Measurements from ENCODE around the gene TAF1C.

Gene TAF1C

DNA sequence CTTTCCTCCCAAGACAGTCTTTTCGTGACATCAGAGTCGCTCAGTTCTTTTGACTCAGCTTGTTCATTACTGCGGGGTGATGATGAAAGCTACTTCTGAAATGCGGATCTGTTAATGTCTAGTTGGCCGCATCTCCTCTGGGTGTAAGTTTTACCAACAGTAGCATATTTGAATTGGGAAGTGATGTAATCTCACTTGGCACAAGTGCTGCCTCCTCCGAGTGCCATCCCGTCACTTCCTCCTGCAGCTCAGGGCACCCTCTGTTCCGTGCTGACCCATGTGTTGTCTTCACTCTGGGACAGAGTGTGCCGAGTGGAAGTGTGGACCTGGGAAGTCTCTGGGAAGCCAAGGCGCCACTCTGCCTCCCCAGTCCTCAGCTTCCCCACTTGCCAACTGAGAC is 13.0 kb upstream of the TAF1C start:
- TF ChIP-seq, protein P1, sequence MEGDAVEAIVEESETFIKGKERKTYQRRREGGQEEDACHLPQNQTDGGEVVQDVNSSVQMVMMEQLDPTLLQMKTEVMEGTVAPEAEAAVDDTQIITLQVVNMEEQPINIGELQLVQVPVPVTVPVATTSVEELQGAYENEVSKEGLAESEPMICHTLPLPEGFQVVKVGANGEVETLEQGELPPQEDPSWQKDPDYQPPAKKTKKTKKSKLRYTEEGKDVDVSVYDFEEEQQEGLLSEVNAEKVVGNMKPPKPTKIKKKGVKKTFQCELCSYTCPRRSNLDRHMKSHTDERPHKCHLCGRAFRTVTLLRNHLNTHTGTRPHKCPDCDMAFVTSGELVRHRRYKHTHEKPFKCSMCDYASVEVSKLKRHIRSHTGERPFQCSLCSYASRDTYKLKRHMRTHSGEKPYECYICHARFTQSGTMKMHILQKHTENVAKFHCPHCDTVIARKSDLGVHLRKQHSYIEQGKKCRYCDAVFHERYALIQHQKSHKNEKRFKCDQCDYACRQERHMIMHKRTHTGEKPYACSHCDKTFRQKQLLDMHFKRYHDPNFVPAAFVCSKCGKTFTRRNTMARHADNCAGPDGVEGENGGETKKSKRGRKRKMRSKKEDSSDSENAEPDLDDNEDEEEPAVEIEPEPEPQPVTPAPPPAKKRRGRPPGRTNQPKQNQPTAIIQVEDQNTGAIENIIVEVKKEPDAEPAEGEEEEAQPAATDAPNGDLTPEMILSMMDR (IDR thresholded peaks at IDR 0.05; ENCODE audit: low read depth, low read length, missing control alignments) = no peak
- H3K4me3 ChIP-seq (replicated peaks; ENCODE audit: low read depth, low read length) = no peak overlapping the region
- DNase-seq (ENCODE audit: extremely low read depth, low read depth) = no peak

DNA sequence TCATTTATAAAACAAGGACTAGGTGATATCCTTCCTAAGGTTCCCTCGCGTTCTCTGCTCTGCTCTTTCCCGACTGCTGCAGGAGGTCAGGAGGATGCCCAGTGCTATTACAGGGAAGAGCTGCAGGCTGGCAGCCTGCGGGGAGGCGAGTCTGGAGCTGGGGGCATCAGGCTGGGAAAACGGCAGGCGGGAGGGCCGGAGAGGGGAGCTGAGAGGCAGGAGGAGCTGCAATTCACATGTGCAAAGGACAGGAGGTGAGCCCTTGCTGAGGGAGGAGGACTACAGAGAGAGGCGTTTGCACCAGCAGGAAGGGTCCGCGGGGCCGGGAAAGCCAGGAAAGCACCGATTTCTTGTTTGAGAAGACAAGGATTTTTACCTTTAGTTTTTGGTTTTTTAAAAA is 12.2 kb upstream of the TAF1C start:
- no peak for DNase-seq (ENCODE audit: extremely low read depth, low read depth)
- TF ChIP-seq, protein P1 (IDR thresholded peaks at IDR 0.05; ENCODE audit: low read depth, low read length, missing control alignments) = no peak

DNA sequence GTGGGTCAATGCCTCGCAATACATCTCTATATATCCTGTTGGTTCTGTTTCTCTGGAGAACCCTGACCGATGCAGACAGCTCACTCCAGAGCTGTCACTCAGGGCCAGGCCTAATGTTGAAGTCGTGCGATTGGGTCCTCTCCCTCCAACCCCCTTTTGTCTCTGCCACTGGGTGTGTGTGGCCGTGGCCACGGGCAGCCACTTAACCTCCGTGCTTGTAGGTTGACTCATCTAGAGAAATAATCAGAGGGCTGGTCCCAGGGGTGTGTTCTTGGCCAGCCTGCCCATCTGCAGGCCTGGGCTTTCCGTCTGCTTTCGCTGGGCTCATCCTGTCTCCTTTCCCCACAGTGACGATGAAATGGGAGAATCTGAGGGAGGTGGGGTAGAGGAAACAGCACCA is 11.5 kb upstream of the TAF1C start:
- TF ChIP-seq, protein P1 (IDR thresholded peaks at IDR 0.05; ENCODE audit: low read depth, low read length, missing control alignments) = no peak
- no peak for DNase-seq (ENCODE audit: extremely low read depth, low read depth)
- H3K4me3 ChIP-seq (replicated peaks; ENCODE audit: low read depth, low read length) = no peak overlapping the region

More for the DNA sequence above, 12.2 kb upstream of the TAF1C start:
- H3K4me3 ChIP-seq (replicated peaks; ENCODE audit: low read depth, low read length) = no peak overlapping the region

DNA sequence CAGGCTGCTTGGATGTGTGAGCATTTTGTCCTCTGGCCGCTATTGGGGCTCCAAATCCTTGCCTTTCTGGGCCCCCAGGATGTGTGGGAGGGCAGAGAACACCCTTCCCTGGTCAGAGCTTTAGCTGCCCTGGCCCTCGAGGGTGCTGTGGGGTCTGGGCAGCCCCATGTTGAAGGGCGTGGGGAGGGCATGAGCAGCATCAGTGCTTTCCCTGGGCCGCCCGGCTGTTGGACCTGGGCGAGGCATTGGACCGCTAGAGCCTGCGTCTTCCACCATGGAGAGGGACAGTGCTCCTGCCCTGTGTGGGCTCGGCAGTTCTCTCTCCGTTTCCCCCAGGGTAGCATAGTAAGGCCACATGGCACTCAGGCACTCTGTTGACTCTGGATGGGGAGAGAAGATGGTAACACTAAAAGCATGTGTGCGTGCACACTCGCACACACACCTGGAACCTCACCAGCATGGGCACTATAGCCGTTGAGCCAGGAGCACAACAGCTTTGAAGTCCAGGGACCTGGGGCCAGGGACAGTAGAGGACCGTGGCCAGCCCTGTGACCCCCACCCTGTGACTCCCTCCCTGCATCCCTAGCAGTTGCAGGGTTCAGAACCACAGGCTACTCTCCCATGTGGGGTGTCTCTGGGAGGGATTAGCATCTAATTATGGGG is 10.7 kb upstream of the TAF1C start:
- TF ChIP-seq, protein P1 (IDR thresholded peaks at IDR 0.05; ENCODE audit: low read depth, low read length, missing control alignments) = no peak
- H3K4me3 ChIP-seq (replicated peaks; ENCODE audit: low read depth, low read length) = no peak overlapping the region
- DNase-seq (ENCODE audit: extremely low read depth, low read depth) = no peak

DNA sequence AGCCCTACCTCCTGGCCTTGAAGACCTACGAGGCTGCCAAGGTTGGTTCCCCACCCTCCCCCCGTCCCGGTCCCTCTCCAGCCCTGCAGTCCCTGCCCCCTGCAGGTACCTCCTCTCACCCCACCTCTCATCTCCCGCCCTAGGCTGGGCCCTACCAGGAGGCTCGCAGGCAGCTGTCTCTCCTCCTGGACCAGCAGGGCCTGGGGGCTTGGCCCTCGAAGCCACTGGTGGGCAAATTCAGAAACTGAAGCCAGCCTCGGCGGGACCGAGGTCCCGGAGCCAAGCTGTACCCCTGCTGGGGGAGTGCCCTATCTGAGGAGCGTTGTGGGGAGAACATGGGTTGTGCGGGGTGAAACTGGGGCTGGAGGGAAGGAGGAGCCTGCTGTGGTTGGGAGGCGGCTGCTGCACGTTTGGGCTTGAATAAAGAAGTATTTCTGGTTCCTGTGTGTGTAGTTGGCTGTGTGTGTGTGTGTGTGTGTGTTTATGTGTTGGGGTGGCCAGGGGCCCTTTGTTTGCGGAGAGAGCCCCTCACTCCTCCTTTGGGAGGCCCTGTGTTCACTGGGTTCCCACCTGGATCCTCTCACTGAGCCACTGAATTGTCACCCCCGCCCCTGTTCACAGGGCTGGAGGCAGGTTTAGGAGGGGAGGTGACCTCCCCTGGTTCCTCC is 10.0 kb upstream of the TAF1C start:
- no peak for DNase-seq (ENCODE audit: extremely low read depth, low read depth)
- TF ChIP-seq, protein P1 (IDR thresholded peaks at IDR 0.05; ENCODE audit: low read depth, low read length, missing control alignments) = no peak
- no peak overlapping the region for H3K4me3 ChIP-seq (replicated peaks; ENCODE audit: low read depth, low read length)

DNA sequence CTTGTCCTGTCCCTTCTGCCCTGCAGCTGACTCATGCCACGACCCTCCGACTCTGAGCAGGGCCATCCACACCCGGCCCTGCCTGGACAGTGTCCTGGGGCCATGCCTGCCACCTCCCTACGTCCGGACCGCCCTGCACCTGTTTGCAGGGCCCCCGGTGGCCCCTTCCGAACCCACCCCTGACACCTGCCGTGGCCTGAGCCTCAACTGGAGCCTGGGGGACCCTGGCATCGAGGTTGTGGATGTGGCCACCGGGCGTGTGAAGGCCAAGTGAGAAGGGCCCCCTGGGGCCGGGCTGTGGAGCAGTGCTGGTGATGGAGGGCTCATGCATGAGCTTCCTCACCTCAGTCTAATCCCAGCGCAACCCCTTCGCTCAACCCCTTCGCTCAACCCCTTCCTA is 9.2 kb upstream of the TAF1C start:
- no peak overlapping the region for H3K4me3 ChIP-seq (replicated peaks; ENCODE audit: low read depth, low read length)
- TF ChIP-seq, protein P1 (IDR thresholded peaks at IDR 0.05; ENCODE audit: low read depth, low read length, missing control alignments) = no peak
- no peak for DNase-seq (ENCODE audit: extremely low read depth, low read depth)
